Epithelial cell of proximal tubule (primary cell): Measurements from ENCODE around the gene ZEB1. TPM values are rescaled to one million over a fixed set of nuclear protein-coding genes. Genes with fewer than 3 reads are reported as not detected.

ENCODE experiments used
- DNase-seq: peaks from one replicate; pipeline ENCODE4 v3.0.0-alpha.2; 2011; ENCODE audit warnings: low read depth
- H3K4me3 ChIP-seq: 2 replicates; pipeline ENCODE4 v1.5.1; 2011; ENCODE audit warnings: low read depth, mild to moderate bottlenecking, low read length
- total RNA-seq: library from RNA; depleted of rRNA; stranded (reverse); fragments of >200 nt; gene quantifications from 2 replicates; pipeline ENCODE4 v1.2.3, GENCODE V29; 2015
- TF ChIP-seq, protein P1 (sequence below): conservative IDR thresholded peaks from 2 replicates; pipeline ENCODE4 v1.5.1; 2012; ENCODE audit warnings: low read depth, mild to moderate bottlenecking, low read length

Gene ZEB1
- total RNA-seq, 1 donor from 2014 or later, result 16.0 TPM

DNA sequence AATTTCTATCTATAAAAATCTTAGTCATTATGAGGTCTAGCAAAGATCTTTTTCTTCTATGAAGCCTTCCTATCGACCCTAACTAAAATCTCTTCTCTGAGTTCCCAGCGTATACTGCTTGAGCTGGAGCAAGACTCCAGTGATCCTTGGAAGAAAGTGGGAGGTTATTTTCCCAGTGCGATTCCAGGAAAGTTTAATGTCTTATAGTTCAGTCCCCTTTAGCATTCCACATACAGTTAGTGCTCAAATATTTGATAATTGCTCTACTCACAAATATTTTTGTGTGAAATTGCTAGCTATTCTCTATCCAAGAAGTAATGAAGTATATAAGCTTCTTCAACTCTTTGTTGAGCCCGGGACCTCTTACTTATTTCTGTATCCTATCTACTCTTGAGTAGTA, 47.7 kb downstream of the ZEB1 start:
- DNase-seq, result no peak
- H3K4me3 ChIP-seq, result no peak overlapping the region

DNA sequence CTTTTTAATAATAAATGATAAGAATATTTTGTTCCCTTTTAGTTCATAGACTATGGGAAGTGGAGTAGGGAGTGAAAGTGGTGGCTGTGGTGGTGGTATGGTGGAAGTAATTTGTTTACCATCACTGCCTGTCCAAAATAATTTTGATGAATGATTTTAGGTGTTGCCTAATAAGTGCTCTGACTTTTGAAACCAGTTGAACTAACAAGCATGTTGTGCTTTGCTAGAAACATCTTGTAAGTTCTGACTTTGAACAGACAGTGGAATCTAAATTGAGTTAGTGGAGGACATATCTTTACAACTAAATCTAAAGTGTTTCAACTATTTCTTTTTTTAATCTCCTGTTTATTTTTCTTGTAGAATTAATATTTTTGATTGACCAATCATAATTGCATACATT, 49.7 kb downstream of the ZEB1 start:
- TF ChIP-seq, protein P1, sequence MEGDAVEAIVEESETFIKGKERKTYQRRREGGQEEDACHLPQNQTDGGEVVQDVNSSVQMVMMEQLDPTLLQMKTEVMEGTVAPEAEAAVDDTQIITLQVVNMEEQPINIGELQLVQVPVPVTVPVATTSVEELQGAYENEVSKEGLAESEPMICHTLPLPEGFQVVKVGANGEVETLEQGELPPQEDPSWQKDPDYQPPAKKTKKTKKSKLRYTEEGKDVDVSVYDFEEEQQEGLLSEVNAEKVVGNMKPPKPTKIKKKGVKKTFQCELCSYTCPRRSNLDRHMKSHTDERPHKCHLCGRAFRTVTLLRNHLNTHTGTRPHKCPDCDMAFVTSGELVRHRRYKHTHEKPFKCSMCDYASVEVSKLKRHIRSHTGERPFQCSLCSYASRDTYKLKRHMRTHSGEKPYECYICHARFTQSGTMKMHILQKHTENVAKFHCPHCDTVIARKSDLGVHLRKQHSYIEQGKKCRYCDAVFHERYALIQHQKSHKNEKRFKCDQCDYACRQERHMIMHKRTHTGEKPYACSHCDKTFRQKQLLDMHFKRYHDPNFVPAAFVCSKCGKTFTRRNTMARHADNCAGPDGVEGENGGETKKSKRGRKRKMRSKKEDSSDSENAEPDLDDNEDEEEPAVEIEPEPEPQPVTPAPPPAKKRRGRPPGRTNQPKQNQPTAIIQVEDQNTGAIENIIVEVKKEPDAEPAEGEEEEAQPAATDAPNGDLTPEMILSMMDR, result no peak
- H3K4me3 ChIP-seq, result no peak overlapping the region
- DNase-seq, result no peak

More for the DNA sequence above, 47.7 kb downstream of the ZEB1 start:
- TF ChIP-seq, protein P1, result no peak

DNA sequence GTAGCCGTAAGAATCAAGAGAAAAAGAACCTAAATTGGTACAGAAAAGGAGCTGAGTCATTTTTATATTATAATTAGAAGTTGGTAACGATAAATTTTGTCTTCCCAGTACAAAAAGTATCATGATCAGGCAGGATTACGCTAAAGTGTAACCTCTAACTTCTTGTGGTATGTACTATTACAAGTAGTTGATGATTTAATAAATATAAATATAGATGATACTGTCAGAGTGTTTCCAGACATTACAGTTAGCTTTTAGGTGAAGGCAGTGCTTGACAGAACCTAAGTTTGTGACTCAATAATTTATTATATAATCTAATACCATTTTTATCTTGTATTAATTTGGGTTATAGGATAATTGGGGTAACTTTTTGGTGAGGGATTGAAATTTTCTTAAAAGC, 53.4 kb downstream of the ZEB1 start:
- no peak overlapping the region for H3K4me3 ChIP-seq
- TF ChIP-seq, protein P1, result no peak

DNA sequence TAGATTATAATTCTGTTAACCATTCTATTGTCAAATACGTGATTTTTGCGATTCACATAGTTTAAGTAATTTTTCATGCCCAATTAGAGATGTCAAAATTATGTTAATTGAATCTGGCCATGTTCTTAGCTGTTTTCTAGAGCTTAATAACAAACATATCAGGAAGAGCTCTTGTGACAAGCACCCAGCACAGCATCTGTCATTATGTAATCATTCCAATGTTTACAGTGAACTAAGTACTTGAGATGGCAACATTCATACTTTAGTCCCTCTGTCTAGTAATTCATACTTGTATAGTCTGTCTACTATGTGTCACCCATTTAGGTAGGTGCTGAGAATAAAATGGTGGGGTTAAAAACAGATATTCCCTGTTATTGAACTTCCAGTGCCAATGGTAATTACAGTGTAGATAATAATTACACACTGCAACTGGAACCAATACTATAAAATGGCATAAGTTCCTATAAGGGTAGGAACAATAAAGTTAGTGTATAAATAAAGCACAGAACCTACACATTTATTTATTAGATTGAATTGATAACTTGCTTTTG, 55.2 kb downstream of the ZEB1 start:
- no peak for DNase-seq
- TF ChIP-seq, protein P1, result no peak
- no peak overlapping the region for H3K4me3 ChIP-seq

More for the DNA sequence above, 53.4 kb downstream of the ZEB1 start:
- no peak for DNase-seq

DNA sequence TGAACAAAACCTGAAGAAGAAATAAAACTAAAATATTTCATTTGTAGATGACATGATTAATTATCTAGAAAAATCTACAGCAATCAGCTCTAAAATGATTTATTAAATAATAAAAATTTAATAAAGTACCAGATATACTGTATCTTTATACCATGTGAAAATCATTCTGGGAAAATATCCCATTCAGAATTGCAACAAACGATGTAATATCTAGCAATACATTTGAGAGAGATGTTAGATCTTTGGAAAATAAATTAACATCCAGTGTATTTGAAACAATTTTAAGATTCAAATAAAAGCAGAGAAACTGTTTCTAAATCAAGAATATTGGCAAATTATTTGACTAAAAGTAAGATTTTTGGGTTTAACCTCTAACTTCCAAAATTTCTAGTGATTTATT, 62.2 kb downstream of the ZEB1 start:
- H3K4me3 ChIP-seq, result no peak overlapping the region
- DNase-seq, result no peak
- TF ChIP-seq, protein P1, result no peak

DNA sequence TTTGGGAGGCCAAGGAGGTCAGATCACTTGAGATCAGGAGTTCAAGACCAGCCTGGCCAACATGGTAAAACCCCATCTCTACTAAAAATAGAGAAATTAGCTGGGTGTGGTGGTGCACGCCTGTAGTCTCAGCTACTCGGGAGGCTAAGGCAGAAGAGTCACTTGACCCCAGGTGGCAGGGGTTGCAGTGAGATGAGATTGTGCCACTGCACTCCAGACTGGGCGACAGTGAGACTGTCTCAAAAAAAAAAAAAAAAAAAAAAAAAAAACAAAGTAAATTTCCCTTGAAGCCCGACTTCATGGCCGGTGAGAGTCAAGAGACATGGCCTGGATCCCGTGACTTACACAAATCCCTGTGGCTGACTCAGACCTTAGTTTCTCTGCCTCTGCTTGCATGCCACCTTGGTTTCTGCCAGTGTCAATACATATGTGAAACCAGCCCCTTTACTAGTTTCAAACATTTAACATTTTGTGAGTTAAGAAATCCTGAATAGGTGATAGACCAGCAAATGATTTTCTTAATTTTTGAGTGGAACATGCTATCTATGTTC, 62.8 kb downstream of the ZEB1 start:
- DNase-seq, result no peak
- TF ChIP-seq, protein P1, result no peak
- H3K4me3 ChIP-seq, result no peak overlapping the region
